Gastrocnemius medialis (tissue), 4 donors: ENCODE measurements around the gene PSTPIP1.

Source experiments
- POLR2A ChIP-seq, 2 donors: fragments of 450-650 bp; IDR thresholded peaks; one replicate each; pipeline ENCODE4 v1.6.1; 2017; ENCODE audit warnings: antibody characterized with exemption in 2 of 2, mild to moderate bottlenecking in 2 of 2, moderate library complexity in 2 of 2
- TF ChIP-seq, protein P1 (sequence below), 5 experiments: fragments of 450-650 bp in 3 of 5; fragments of 200-600 bp in 2 of 5; sonication (generic) in 2 of 5; IDR thresholded peaks in 4 of 5; conservative IDR thresholded peaks in 1 of 5; 1 replicate in 4 of 5; 2 replicates in 1 of 5; pipeline ENCODE4 v1.5.1; 2016 to 2019; ENCODE audit warnings: antibody characterized with exemption in 5 of 5, mild to moderate bottlenecking in 3 of 5, moderate library complexity in 3 of 5

DNA sequence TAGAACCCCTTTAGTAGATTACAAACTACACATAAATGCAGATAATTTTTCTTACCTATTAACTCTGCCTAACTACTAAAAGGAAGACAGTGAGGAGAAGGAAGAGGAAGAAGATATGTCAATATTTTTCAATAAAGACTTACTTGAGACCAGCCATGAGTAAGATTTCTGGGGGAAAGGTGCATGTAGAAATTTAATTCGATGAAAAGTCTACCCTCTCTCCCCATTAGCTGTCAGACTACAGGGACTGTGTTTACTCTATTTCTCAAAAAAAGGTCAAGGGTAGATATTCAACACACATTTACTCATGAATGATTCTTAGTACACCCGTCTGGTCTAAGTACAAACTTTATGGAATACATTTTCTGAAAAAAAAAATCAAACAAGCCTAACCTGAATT, 69.1 kb downstream of the PSTPIP1 start:
- TF ChIP-seq, protein P1, sequence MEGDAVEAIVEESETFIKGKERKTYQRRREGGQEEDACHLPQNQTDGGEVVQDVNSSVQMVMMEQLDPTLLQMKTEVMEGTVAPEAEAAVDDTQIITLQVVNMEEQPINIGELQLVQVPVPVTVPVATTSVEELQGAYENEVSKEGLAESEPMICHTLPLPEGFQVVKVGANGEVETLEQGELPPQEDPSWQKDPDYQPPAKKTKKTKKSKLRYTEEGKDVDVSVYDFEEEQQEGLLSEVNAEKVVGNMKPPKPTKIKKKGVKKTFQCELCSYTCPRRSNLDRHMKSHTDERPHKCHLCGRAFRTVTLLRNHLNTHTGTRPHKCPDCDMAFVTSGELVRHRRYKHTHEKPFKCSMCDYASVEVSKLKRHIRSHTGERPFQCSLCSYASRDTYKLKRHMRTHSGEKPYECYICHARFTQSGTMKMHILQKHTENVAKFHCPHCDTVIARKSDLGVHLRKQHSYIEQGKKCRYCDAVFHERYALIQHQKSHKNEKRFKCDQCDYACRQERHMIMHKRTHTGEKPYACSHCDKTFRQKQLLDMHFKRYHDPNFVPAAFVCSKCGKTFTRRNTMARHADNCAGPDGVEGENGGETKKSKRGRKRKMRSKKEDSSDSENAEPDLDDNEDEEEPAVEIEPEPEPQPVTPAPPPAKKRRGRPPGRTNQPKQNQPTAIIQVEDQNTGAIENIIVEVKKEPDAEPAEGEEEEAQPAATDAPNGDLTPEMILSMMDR (IDR thresholded peaks at IDR 0.05 in 4 of 5, conservative IDR thresholded peaks at IDR 0.05 in 1 of 5) = no peak
- TF ChIP-seq POLR2A (IDR thresholded peaks at IDR 0.05) = no peak
